SK-N-MC (cell line): ENCODE results near the gene PPP1R15A.

ENCODE experiments used
- DNase-seq: peaks from one replicate; pipeline ENCODE4 v3.0.0-alpha.2; 2011; ENCODE audit warnings: low read depth, low spot score
- H3K27ac ChIP-seq: fragments of 200-600 bp; sonication (generic); 2 replicates; pipeline ENCODE4 v1.5.1; 2016; ENCODE audit warnings: mixed run types
- H3K36me3 ChIP-seq: fragments of 200-600 bp; sonication (generic); 2 replicates; pipeline ENCODE4 v1.6.1; 2017; ENCODE audit warnings: antibody characterized with exemption, low read length, mixed read lengths; ENCODE audit not compliant: insufficient read depth
- H3K4me3 ChIP-seq: fragments of 200-600 bp; sonication (generic); 2 replicates; pipeline ENCODE4 v1.5.1; 2016
- H3K9ac ChIP-seq: fragments of 200-600 bp; sonication (generic); 2 replicates; pipeline ENCODE4 v1.8.0; 2017; ENCODE audit warnings: mixed run types, mixed read lengths; ENCODE audit not compliant: insufficient read length
- H3K9me3 ChIP-seq: fragments of 200-600 bp; sonication (generic); 2 replicates; pipeline ENCODE4 v1.6.1; 2017; ENCODE audit warnings: low read depth, mild to moderate bottlenecking, antibody characterized with exemption, low read length, moderate library complexity, mixed read lengths
- EZH2 ChIP-seq: fragments of 200-600 bp; sonication (generic); IDR thresholded peaks from one replicate; pipeline ENCODE4 v1.6.1; 2017; ENCODE audit warnings: antibody characterized with exemption
- FOXP2 ChIP-seq: optimal IDR thresholded peaks from 2 replicates; pipeline ENCODE3; 2011; ENCODE audit warnings: mild to moderate bottlenecking, moderate library complexity; ENCODE audit not compliant: insufficient read depth; ENCODE audit errors: extremely low read length, control extremely low read depth
- POLR2AphosphoS5 ChIP-seq: IDR thresholded peaks from 2 replicates; pipeline ENCODE4 v1.6.1; 2012; ENCODE audit warnings: mild to moderate bottlenecking, low read depth, low read length, borderline replicate concordance

Gene PPP1R15A

GRCh38 chr19:48872182-48872883, at the start of gene PPP1R15A:
Gene PPP1R15A (plus strand): TSS chr19:48872421. CDS start chr19:48873234, 813 bp downstream.
- peaks cover 30% of the 10 kb centered on the region for H3K36me3 ChIP-seq
- peak within 1 kb of the TSS; percentile 98 for H3K9ac ChIP-seq
- no peaks in the 10 kb centered on the region for H3K9me3 ChIP-seq
- TF ChIP-seq FOXP2, result peak; percentile 82
- peak; percentile 100 for TF ChIP-seq POLR2AphosphoS5
- no peak for TF ChIP-seq EZH2
- H3K4me3 ChIP-seq, result peak within 1 kb of the TSS; percentile 90
- H3K27ac ChIP-seq, result peak within 1 kb of the TSS; percentile 96
- DNase-seq, result peak; percentile 93

- Histone ChIP-seq H3K4me3 (no peak overlapping the region), H3K9ac (no peak overlapping the region), H3K36me3 (no peaks in the 10 kb centered on the region), H3K9me3 (no peaks in the 10 kb centered on the region), H3K27ac (no peak overlapping the region)
- DNase-seq, result no peak
- TF ChIP-seq FOXP2, result no peak
- TF ChIP-seq EZH2, result no peak
- TF ChIP-seq POLR2AphosphoS5, result no peak
These were observed 49.7 kb upstream of the PPP1R15A start for GRCh38 chr19:48822514-48822913.

GRCh38 chr19:48826606-48827020, 45.6 kb upstream of the PPP1R15A start:
- Histone ChIP-seq H3K36me3 (no peaks in the 10 kb centered on the region), H3K9ac (no peak overlapping the region), H3K27ac (no peak overlapping the region), H3K9me3 (no peaks in the 10 kb centered on the region), H3K4me3 (no peak overlapping the region)
- TF ChIP-seq FOXP2 (no peak), EZH2 (no peak), POLR2AphosphoS5 (no peak)
- DNase-seq, result no peak

- H3K27ac ChIP-seq, result no peak overlapping the region
- no peaks in the 10 kb centered on the region for H3K9me3 ChIP-seq
- no peaks in the 10 kb centered on the region for H3K36me3 ChIP-seq
- H3K4me3 ChIP-seq, result no peak overlapping the region
- no peak overlapping the region for H3K9ac ChIP-seq
- no peak for DNase-seq
- TF ChIP-seq EZH2, result no peak
- TF ChIP-seq FOXP2, result no peak
- TF ChIP-seq POLR2AphosphoS5, result no peak
These were observed 42.1 kb upstream of the PPP1R15A start for GRCh38 chr19:48830088-48830487.

GRCh38 chr19:48830965-48831364, 41.3 kb upstream of the PPP1R15A start:
- Histone ChIP-seq H3K9ac (no peak overlapping the region), H3K4me3 (no peak overlapping the region), H3K27ac (no peak overlapping the region), H3K36me3 (no peaks in the 10 kb centered on the region), H3K9me3 (no peaks in the 10 kb centered on the region)
- DNase-seq, result no peak
- TF ChIP-seq POLR2AphosphoS5, result no peak
- no peak for TF ChIP-seq EZH2
- no peak for TF ChIP-seq FOXP2

- no peak for DNase-seq
- no peak overlapping the region for H3K27ac ChIP-seq
- H3K36me3 ChIP-seq, result no peaks in the 10 kb centered on the region
- H3K4me3 ChIP-seq, result no peak overlapping the region
- no peaks in the 10 kb centered on the region for H3K9me3 ChIP-seq
- H3K9ac ChIP-seq, result no peak overlapping the region
- TF ChIP-seq EZH2 (no peak), FOXP2 (no peak), POLR2AphosphoS5 (no peak)
These were observed 39.2 kb upstream of the PPP1R15A start for GRCh38 chr19:48833049-48833448.

- DNase-seq, result no peak
- H3K4me3 ChIP-seq, result no peak overlapping the region
- no peak overlapping the region for H3K9ac ChIP-seq
- H3K9me3 ChIP-seq, result no peaks in the 10 kb centered on the region
- no peaks in the 10 kb centered on the region for H3K36me3 ChIP-seq
- H3K27ac ChIP-seq, result no peak overlapping the region
- TF ChIP-seq EZH2, result no peak
- no peak for TF ChIP-seq FOXP2
- no peak for TF ChIP-seq POLR2AphosphoS5
These were observed 38.2 kb upstream of the PPP1R15A start for GRCh38 chr19:48833977-48834376.

GRCh38 chr19:48835734-48836088, 36.5 kb upstream of the PPP1R15A start:
- peak overlapping the region; percentile 82 for H3K4me3 ChIP-seq
- H3K27ac ChIP-seq, result no peak overlapping the region
- no peaks in the 10 kb centered on the region for H3K36me3 ChIP-seq
- H3K9ac ChIP-seq, result no peak overlapping the region
- H3K9me3 ChIP-seq, result no peaks in the 10 kb centered on the region
- TF ChIP-seq FOXP2 (no peak), EZH2 (no peak), POLR2AphosphoS5 (no peak)
- peak; percentile 63 for DNase-seq
